NCI-H524 treated with DMSO at 0.1 percent for 48 hours (cell line): Measurements from ENCODE around the gene PKP1.
A peak's percentile ranks its signal among the peaks of the same experiment; 100 is the strongest.

ENCODE experiments used
- DNase-seq: peaks from one replicate; lab custom pipeline; 2025; lab: John Stamatoyannopoulos, UW

Gene PKP1

DNA sequence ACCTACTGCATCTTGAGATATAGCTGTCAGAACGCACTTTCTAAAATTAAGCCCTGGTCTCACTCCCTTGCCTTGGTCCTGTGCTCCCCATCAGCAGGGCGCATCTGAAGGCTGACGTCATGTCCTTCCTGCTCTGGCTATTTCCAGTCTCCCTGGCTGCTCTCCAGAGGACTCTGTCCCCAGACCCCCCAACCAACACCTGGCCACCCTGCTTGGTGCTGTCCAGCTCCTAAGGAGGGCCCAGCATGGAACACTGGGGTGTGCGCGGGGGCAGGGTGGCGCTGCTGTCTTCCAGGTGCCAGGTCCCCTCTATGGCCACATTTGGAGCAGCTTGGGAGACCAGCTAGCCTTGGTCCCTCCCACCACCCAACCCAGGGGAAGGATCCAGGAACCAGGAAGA is 85.9 kb downstream of the PKP1 start:
- no peak for DNase-seq

DNA sequence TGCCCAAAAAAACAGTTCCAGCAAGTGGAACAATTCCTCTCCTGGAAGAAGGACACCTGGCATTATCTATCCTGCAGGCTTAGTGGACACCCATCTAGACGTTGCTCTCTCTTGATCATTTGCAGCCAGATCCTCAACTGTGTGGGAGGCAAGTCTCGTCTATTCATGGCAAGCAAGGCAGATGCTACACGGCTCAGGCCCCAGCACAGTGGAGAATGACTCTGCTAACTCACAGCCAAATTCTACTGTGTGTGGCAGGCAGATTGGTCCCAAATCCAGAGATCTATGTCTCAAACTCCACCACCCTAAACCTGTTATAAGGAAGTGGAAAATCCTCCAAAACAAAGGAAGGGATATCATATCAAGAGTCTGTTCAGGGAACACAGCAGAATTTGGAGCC is 87.2 kb downstream of the PKP1 start:
- no peak for DNase-seq

DNA sequence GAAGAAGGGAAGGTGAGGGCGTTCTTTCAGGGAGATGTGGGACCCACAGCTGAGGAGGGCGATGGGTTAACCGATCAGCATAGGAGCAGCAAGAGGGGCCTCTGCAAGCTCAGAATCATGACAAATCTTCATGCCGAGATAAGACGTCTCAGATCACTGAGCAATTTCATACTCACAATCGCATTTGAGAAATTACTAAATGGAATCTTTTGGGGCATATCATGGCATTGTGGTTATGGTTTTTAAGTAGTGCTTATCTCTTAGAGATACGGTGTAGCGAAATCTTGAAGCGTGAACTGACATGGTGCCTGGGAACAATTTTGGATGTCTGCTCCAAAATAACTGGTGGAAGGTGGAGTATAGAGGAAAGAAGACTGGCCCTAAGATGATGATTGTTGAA is 88.0 kb downstream of the PKP1 start:
- no peak for DNase-seq

DNA sequence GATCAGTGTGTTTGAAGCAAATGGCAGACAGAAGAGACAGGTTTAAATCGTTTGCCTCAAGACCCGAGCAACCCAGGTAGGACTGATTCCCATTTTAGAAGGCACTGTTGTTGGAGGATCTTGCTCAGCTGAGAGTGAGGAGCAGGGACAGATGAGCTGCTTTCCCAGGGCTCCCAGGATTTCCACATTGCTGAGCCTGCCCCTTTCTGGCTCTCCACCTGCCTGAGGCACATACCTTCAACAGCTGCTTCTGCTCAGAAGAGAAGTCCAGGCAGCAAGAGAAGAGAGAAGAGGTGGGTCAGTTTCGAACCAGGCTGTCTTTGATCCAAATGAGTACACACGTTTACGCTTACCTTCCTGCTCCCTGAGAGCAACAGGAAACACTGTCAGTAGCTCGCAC is 88.5 kb downstream of the PKP1 start:
- DNase-seq, result no peak

DNA sequence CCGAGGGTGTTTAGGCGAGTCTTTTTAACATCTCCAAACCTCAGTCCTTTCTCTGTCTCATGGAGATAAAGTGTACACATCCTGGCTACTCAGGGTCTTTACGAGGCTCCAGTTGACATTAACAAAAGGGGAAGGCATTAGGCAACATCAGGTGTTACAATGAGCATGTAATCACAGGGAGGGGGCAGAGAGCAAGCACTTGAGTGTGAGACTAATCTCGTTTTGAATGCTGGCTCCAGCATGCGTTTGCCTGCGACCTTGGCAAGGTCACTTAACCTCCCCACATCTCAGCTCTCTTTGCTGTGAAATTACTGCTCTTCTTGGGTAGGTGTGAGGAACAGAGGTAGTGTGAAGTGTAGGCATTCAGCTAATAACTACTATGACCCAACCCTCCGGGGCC is 91.1 kb downstream of the PKP1 start:
- DNase-seq, result peak; percentile 56

DNA sequence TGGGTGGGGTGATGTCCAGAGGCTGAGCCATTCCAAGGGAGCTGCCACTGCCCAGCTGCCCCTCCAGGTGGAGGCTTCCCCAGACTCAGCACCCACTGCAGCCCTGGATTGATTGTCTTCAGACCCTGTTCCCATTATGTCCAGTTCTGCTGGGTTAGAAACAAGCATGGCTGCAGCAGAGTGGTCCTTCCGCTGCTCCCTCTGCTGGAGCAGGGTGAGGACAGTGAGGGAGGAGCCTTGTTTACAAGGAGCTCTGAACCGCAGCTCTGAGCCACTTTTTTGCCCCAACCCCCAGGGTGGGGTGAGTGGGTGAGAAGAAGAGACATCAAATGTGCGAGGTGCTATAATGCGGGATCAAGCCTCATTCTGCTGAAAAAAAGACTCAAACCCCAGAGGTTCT is 91.9 kb downstream of the PKP1 start:
- no peak for DNase-seq

DNA sequence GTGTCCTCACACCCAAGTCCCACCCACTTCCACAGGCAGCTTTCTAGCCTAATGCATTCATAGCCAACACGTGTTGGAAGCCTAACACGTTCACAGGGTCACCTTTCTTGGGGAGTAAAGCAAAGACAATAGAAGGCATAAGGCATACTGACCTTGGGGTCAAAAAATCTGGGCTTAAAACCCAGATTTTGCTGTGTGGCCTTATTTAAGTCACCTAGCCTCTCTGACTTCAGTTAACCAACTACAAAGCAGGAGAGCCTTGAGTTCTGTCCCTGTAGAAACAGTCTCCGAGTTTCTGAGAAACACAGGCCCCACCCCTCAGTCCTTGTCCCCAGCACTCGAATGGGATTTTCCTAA is 92.8 kb downstream of the PKP1 start:
- no peak for DNase-seq

DNA sequence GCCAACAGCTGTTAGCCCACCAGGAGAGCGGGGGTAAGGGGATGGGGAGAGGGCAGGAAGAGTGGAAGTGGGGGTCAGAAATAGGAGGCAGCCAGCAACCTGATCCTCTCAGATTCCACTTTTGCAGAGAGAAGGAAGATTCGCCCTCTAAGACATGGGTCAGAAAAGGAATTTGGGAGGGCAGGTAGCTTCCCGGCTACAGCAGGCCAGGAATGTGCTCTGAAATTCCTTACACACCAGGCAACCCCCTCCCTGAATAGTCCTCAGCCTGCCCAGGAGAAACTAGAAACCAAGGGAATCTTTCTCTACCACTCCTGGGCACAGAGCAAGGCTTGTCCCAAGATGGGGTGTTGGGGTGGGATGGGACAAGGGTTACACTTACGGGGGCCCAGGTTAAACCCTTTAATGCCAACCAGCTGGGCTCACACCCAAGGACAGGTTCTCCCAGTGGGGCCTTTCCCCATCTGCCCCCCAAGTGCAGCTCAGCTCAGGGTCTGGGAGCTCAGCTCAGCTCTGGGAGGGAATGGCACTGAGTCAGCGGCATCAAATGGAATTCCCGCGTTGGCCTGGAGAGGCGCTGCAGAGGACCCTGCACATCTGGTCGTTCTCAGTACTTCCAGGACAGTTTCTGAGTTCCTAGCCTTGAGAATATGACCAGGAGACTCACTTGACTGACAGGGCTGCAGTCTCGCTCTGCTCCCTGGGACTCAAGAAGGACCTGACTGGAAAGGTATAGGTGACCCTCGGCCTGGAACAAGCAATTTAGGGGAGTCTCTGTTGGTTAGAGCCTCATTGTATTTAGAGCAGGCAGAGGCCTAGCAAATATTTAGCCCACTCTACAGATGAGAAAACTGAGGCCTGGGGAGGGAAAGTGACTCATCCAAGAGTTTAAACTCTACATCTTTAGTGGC is 93.4 kb downstream of the PKP1 start:
- peak; percentile 87 for DNase-seq

DNA sequence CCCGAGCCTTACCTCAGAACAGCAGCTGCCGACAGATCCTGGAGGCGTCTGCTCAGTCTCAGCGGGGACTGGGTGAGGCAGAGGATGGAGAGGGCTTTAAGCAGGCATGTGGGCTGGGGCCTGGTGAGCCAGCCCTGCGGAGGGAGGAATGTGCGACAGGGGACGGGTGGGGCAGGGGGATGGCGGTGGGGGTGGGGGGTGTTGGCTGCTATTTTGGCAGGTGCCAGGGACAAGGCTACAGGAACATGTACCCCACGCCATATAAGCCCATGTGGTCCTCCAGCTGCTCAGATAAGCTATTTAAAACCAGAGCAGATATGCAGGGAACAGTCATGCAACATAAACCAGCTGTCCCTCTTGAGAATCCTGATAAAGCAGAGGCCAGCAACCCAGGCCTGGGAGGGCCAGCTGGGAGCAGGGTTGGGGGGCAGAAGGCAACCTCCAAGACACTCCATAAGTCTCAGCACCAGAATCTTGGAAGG is 94.3 kb downstream of the PKP1 start, which contains the start of gene TNNT2:
Gene TNNT2, minus strand, starts transcription at position 70 of the 482 bp plus-strand sequence. CDS start 4,426 bp downstream, outside the sequence.
- peak; percentile 84 for DNase-seq

DNA sequence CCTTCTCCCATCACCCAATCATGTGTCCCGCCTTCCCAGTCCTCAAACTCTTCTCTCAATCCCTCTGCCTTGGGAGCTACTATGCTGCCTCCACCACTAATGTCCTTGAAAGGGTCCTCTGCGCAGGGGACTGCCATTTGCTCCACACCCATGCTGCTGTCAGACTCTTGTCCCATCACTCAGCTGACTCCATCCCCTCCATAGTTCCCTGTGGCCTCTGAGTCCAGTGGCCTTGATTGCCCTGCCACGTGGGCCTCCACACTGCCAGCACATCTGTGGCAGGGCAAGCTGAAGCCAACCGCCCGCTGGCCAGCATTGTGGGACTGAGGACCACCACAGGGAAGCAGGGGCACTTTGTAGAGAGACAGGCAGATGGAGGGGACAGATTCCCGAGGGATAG is 95.5 kb downstream of the PKP1 start:
- DNase-seq, result no peak

DNA sequence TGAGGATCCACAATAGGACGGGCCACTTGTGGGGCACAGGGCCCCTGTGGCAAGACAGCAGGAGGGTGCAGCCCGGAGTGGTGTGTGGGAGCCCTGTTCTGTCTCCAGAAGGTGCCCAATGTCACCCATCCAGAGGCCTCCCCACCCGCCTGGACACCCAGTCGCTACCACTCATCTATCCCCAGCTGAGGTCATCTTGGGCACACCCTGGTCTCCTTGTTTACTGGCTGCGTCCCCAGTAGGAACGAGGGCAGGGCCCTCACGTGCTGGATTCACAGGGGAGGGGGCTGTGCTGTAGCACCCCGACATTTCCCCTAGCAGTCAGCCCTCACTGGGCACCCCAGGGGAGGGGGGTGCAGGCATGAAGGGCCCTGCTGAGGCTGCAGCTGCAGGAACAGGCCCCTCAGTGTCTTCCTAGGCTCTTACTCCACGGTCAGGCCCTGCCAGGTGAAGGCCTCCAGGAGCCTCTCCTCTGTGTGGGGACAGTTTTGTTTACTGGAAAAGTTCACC is 96.5 kb downstream of the PKP1 start:
- no peak for DNase-seq

DNA sequence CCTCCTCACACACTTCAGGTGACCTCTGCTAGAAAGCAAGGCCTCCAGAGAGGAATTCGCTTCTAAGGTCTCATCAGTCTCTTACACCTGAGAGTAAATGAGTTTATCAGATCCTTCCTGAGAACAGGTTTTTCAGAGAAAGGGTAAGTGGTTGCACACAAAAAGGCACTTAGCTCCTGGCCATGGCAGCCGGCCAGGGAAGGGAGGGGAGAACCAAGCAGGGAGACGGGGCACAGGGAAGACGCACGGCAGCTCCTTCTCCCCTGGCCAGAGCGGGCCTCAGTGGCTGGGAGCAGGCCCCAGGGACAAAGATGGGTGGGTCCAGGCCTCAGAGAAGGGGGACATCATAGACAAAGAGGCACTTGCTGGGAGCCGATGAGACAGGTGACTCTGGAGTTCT is 97.8 kb downstream of the PKP1 start:
- DNase-seq, result no peak
